ENCODE data around the gene TMEM132E. TPM values are rescaled to one million over a fixed set of nuclear protein-coding genes. Genes with fewer than 3 reads are reported as not detected.

The TMEM132E gene
- total RNA-seq, 2 donors from 2014 or later: not detected

- ATAC-seq (no peak), DNase-seq (no peak)
- no peaks in the 10 kb centered on the region for H3K4me1 ChIP-seq
- TF ChIP-seq POLR2A (IDR thresholded peaks at IDR 0.05): no peak
- no peak for TF ChIP-seq CTCF (IDR thresholded peaks at IDR 0.05)
- no peak overlapping the region for H3K27ac ChIP-seq
- no peaks in the 10 kb centered on the region for H3K27me3 ChIP-seq
- intact Hi-C loops (cut with DNase I): no loop called here
- H3K9me3 ChIP-seq: no peaks in the 10 kb centered on the region
- no peaks in the 10 kb centered on the region for H3K36me3 ChIP-seq (replicated peaks in 1 of 2; ENCODE audit: insufficient read depth in 1 of 2, low read depth in 2 of 2)
- 38 to 47% methylated on average over 4 of the region's 4 CpGs for WGBS, 2 donors
- no peak overlapping the region for H3K4me3 ChIP-seq
Observed at GRCh38 chr17:34592002-34592401, 12.6 kb downstream of the TMEM132E start.

DNA sequence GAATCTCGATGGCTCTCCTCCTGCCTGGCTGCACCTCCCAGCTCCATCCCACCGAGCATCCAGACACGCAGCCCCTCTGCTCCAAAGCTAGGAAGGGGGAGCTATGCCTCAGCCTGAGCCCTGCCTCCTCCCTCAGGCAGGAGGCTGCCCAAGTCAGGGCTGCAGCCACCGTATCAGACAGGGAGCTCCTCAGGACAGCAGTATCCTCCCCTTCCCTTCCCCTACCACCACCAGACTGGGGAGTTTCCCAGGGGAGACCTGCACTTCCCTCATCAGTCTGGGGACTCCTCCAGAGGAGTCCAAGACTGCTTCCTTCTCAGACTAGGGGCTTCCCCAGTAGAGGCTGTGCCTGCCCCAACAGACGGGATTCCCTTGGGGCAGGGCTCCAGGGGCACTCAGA, 17.5 kb downstream of the TMEM132E start:
- 18 to 24% methylated on average over 5 of the region's 5 CpGs for WGBS, 2 donors
- no peak for DNase-seq
- H3K4me3 ChIP-seq: no peak overlapping the region
- H3K9me3 ChIP-seq: no peaks in the 10 kb centered on the region
- ATAC-seq: no peak
- H3K4me1 ChIP-seq: no peaks in the 10 kb centered on the region
- no peak for TF ChIP-seq POLR2A (IDR thresholded peaks at IDR 0.05)
- no peak for TF ChIP-seq CTCF (IDR thresholded peaks at IDR 0.05)
- H3K36me3 ChIP-seq (replicated peaks in 1 of 2; ENCODE audit: insufficient read depth in 1 of 2, low read depth in 2 of 2): no peaks in the 10 kb centered on the region
- H3K27ac ChIP-seq: no peak overlapping the region
- intact Hi-C loops (cut with DNase I): no loop called here
- no peaks in the 10 kb centered on the region for H3K27me3 ChIP-seq

DNA sequence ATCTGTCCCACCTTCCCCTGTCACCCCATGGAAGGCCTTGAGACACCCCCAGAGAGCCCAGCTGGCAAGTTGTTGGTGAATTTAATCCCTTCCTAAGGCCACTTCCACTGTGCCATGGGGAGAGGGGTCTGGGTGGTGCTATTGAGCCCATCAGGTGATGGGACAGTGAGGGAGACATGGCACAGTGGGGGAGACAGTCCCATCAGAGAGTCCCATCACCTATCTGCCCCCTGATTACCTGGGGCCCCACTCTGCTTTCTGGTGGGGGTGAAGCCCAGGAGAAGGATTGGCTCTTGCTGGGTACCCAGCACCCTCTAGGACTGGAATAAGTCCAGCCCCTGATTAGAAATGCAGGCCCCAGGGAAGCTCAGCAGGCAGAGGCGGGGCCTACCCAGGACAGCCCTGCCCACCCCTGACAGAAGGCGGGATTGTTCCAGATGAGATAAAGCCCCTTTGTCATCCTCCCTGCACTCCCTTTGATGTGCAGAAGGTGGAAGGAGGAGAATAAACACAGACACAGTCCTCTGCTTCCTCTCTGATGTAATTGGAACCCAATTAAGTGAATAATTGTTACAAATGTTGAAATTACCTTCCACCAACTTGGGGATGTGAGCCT, 18.9 kb downstream of the TMEM132E start:
- TF ChIP-seq CTCF (IDR thresholded peaks at IDR 0.05): no peak
- TF ChIP-seq POLR2A (IDR thresholded peaks at IDR 0.05): no peak
- intact Hi-C loops (cut with DNase I): no loop called here
- H3K27me3 ChIP-seq: no peaks in the 10 kb centered on the region
- DNase-seq (no peak), ATAC-seq (no peak)
- H3K9me3 ChIP-seq: no peaks in the 10 kb centered on the region
- H3K27ac ChIP-seq: no peak overlapping the region
- H3K4me3 ChIP-seq: no peak overlapping the region
- H3K36me3 ChIP-seq (replicated peaks in 1 of 2; ENCODE audit: insufficient read depth in 1 of 2, low read depth in 2 of 2): no peaks in the 10 kb centered on the region
- 73 to 100% methylated on average over 1 to 2 of the region's 2 CpGs for WGBS, 2 donors
- H3K4me1 ChIP-seq: no peaks in the 10 kb centered on the region

DNA sequence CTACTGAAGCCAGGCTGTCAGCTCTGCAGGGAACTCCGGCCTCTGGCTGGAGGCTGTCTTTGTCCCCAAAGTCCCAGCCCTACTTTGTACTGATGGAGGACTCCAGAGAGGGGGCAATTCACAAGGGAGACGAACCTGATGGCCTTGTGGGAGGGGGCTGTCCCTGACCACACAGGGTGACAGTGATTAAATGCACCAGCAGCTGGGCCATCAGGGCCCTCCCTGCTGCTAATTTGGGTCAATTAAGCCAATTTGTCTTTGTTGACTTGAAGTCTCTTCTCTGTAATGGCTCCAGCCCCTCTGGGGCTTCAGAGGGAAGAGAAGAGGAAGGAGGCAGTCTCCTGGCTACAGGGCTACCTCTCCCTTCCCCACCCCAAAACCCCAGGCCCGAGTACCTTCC, 22.0 kb downstream of the TMEM132E start:
- Histone ChIP-seq H3K27ac (no peak overlapping the region), H3K4me3 (no peak overlapping the region), H3K9me3 (no peaks in the 10 kb centered on the region), H3K4me1 (no peaks in the 10 kb centered on the region), H3K27me3 (no peaks in the 10 kb centered on the region), H3K36me3 (replicated peaks in 1 of 2; ENCODE audit: insufficient read depth in 1 of 2, low read depth in 2 of 2) (no peaks in the 10 kb centered on the region)
- no peak for DNase-seq
- no peak for ATAC-seq
- intact Hi-C loops (cut with DNase I): no loop called here
- TF ChIP-seq POLR2A (IDR thresholded peaks at IDR 0.05): no peak
- no peak for TF ChIP-seq CTCF (IDR thresholded peaks at IDR 0.05)
- 29 to 57% methylated on average over 1 to 3 of the region's 3 CpGs for WGBS, 2 donors

DNA sequence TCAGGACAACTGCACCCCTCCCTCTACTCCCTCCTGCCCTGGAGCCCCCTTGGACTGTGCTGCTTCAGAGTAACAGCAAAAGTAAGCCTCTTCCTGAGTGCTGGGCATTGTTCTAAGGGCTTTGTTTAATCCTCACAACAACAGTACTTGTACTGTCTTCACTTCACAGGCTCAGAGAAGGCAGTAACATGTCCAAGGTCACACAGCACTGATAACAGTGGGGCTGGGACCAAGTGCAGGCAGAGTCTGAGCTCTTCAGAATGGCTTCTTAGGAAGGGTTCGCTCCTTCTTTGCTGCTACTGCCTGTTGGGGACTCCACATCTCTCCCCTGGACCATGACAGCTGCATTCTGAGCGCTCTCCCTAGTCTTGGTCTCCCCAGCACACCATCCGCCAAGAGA, 24.6 kb downstream of the TMEM132E start:
- Histone ChIP-seq H3K4me1 (no peaks in the 10 kb centered on the region), H3K27me3 (no peaks in the 10 kb centered on the region), H3K36me3 (replicated peaks in 1 of 2; ENCODE audit: insufficient read depth in 1 of 2, low read depth in 2 of 2) (no peaks in the 10 kb centered on the region), H3K9me3 (no peaks in the 10 kb centered on the region), H3K4me3 (no peak overlapping the region), H3K27ac (no peak overlapping the region)
- no peak for TF ChIP-seq POLR2A (IDR thresholded peaks at IDR 0.05)
- no peak for TF ChIP-seq CTCF (IDR thresholded peaks at IDR 0.05)
- no peak for DNase-seq
- 77 to 90% methylated on average over 3 of the region's 3 CpGs for WGBS, 2 donors
- no peak for ATAC-seq
- intact Hi-C loops (cut with DNase I): no loop called here
